H1 (cell line): ENCODE measurements around the gene TAF6. TPM values are rescaled to one million over a fixed set of nuclear protein-coding genes. Genes with fewer than 3 reads are reported as not detected.
A peak's percentile ranks its signal among the peaks of the same experiment; 100 is the strongest.

Source experiments
- CTCF ChIA-PET: fragments of 300-600 bp; sonication (Branson Sonifier 250); formaldehyde crosslinking; loops from one replicate; lab custom pipeline; 2021; ENCODE audit not compliant: partially characterized antibody; lab: Charles Lee
- POLR2A ChIA-PET: fragments of 300-600 bp; sonication (Branson Sonifier 250); formaldehyde crosslinking; loops from one replicate; lab custom pipeline; 2021; ENCODE audit warnings: inconsistent platforms; ENCODE audit not compliant: partially characterized antibody; lab: Charles Lee
- DNase-seq, 2 experiments: peaks; one replicate each; pipeline versions ENCODE4 v3.0.0 to v3.0.0-alpha.2; 2010 to 2022; ENCODE audit warnings: low spot score in 2 of 2, low read depth in 1 of 2, mixed read lengths in 1 of 2
- FAIRE-seq: peaks from 2 replicates; lab custom pipeline; 2011; peaks lifted over from hg19 to GRCh38; lab: Jason Lieb, UNC
- H2AFZ ChIP-seq: 2 replicates; pipeline ENCODE4 v1.8.1; 2012; ENCODE audit warnings: low read length, inconsistent platforms
- H2AK5ac ChIP-seq: 2 replicates; pipeline ENCODE4 v1.6.1; 2013; ENCODE audit warnings: low read depth, low read length
- H2BK120ac ChIP-seq: replicated peaks from 2 replicates; pipeline ENCODE3; 2013; ENCODE audit warnings: low read depth, low read length, inconsistent platforms
- H2BK12ac ChIP-seq: 2 replicates; pipeline ENCODE4 v1.6.1; 2013; ENCODE audit warnings: low read depth, low read length
- H2BK15ac ChIP-seq: 2 replicates; pipeline ENCODE4 v1.6.1; 2013; ENCODE audit warnings: low read length
- H2BK20ac ChIP-seq: 2 replicates; pipeline ENCODE4 v1.6.1; 2013; ENCODE audit warnings: low read length
- H2BK5ac ChIP-seq: 2 replicates; pipeline ENCODE4 v1.6.1; 2013; ENCODE audit warnings: low read depth, low read length
- H3K14ac ChIP-seq: 2 replicates; pipeline ENCODE4 v1.6.1; 2013; ENCODE audit warnings: inconsistent platforms; ENCODE audit not compliant: insufficient read length
- H3K18ac ChIP-seq: 2 replicates; pipeline ENCODE4 v1.6.1; 2013; ENCODE audit warnings: low read length; ENCODE audit errors: extremely low read depth
- H3K23ac ChIP-seq: 2 replicates; pipeline ENCODE4 v1.6.1; 2013; ENCODE audit warnings: inconsistent platforms; ENCODE audit not compliant: insufficient read length
- H3K23me2 ChIP-seq: 2 replicates; pipeline ENCODE4 v1.6.1; 2013; ENCODE audit warnings: low read depth, low read length
- H3K27ac ChIP-seq: 2 replicates; pipeline ENCODE4 v1.6.1; 2011; ENCODE audit warnings: low read depth, low read length, inconsistent platforms
- H3K27me3 ChIP-seq, 4 experiments: replicated peaks in 1 of 4; 1 replicate in 1 of 4; 2 replicates in 3 of 4; pipeline versions ENCODE4 v1.6.1 to v1.8.1; 2011 to 2013; ENCODE audit warnings: low read length in 3 of 4, mild to moderate bottlenecking in 3 of 4, inconsistent platforms in 2 of 4, mixed read lengths in 2 of 4, moderate library complexity in 1 of 4; ENCODE audit not compliant: control insufficient read depth in 3 of 4, insufficient read depth in 3 of 4; ENCODE audit errors: extremely low read depth in 1 of 4
- H3K36me3 ChIP-seq, 4 experiments: 2 replicates each; pipeline versions ENCODE4 v1.6.1 to v1.8.1; 2011 to 2013; ENCODE audit warnings: mild to moderate bottlenecking in 4 of 4, low read length in 3 of 4, moderate library complexity in 2 of 4, control low read depth in 1 of 4, inconsistent platforms in 1 of 4; ENCODE audit not compliant: insufficient read depth in 4 of 4, control insufficient read depth in 2 of 4
- H3K4ac ChIP-seq: replicated peaks from 2 replicates; pipeline ENCODE3; 2013; ENCODE audit warnings: low read length, low read depth, mixed read lengths, inconsistent platforms; ENCODE audit not compliant: insufficient read length
- H3K4me1 ChIP-seq, 4 experiments: replicated peaks in 1 of 4; 1 replicate in 1 of 4; 2 replicates in 3 of 4; pipeline versions ENCODE4 v1.6.1 to v1.8.1; 2011 to 2013; ENCODE audit warnings: low read length in 3 of 4, inconsistent platforms in 2 of 4, mixed read lengths in 1 of 4; ENCODE audit not compliant: insufficient read depth in 4 of 4, control insufficient read depth in 3 of 4
- H3K4me2 ChIP-seq, 2 experiments: 2 replicates each; pipeline versions ENCODE4 v1.6.1 to v1.8.1; 2011 to 2013; ENCODE audit warnings: low read depth in 2 of 2, low read length in 2 of 2, control low read depth in 1 of 2, inconsistent platforms in 1 of 2, mild to moderate bottlenecking in 1 of 2; ENCODE audit not compliant: insufficient read depth in 1 of 2
- H3K4me3 ChIP-seq, 4 experiments: fragments of 200-600, 300-600 bp in 1 of 4; sonication (generic), shearing (Covaris generic), sonication (Bioruptor Twin) in 1 of 4; 2 replicates each; pipeline versions ENCODE4 v1.5.1 to v1.8.1; 2011 to 2016; ENCODE audit warnings: low read length in 4 of 4, low read depth in 3 of 4, control low read depth in 2 of 4, inconsistent platforms in 2 of 4, mild to moderate bottlenecking in 2 of 4, mixed read lengths in 1 of 4, moderate library complexity in 1 of 4; ENCODE audit not compliant: insufficient read depth in 2 of 4; ENCODE audit errors: extremely low read depth in 1 of 4
- H3K56ac ChIP-seq: replicated peaks from 2 replicates; pipeline ENCODE3; 2013; ENCODE audit warnings: low read depth, mild to moderate bottlenecking, mixed read lengths, low read length, inconsistent platforms; ENCODE audit not compliant: insufficient read length
- H3K79me1 ChIP-seq: 2 replicates; pipeline ENCODE4 v1.6.1; 2013; ENCODE audit warnings: low read depth, low read length, control low read depth
- H3K79me2 ChIP-seq, 2 experiments: 2 replicates each; pipeline versions ENCODE4 v1.6.1 to v1.8.1; 2012 to 2013; ENCODE audit warnings: low read length in 2 of 2, mild to moderate bottlenecking in 2 of 2, inconsistent platforms in 1 of 2; ENCODE audit not compliant: insufficient read depth in 2 of 2, control insufficient read depth in 1 of 2
- H3K9ac ChIP-seq, 4 experiments: replicated peaks in 1 of 4; 1 replicate in 1 of 4; 2 replicates in 3 of 4; pipeline versions ENCODE4 v1.6.1 to v1.8.1; 2011 to 2013; ENCODE audit warnings: low read depth in 3 of 4, low read length in 3 of 4, control low read depth in 2 of 4, mild to moderate bottlenecking in 2 of 4, moderate library complexity in 2 of 4, inconsistent platforms in 1 of 4; ENCODE audit errors: extremely low read depth in 1 of 4
- H3K9me3 ChIP-seq, 2 experiments: 2 replicates each; pipeline versions ENCODE4 v1.6.1 to v1.8.1; 2012 to 2013; ENCODE audit warnings: mild to moderate bottlenecking in 2 of 2, moderate library complexity in 2 of 2, control low read depth in 1 of 2, inconsistent platforms in 1 of 2, low read depth in 1 of 2, low read length in 1 of 2, mixed read lengths in 1 of 2; ENCODE audit not compliant: insufficient read depth in 2 of 2
- H4K20me1 ChIP-seq, 2 experiments: replicated peaks in 1 of 2; 2 replicates each; pipeline versions ENCODE3 to v1.8.1; 2011 to 2013; ENCODE audit warnings: inconsistent platforms in 2 of 2, low read length in 2 of 2, mild to moderate bottlenecking in 1 of 2; ENCODE audit not compliant: insufficient read depth in 2 of 2, control insufficient read depth in 1 of 2
- H4K5ac ChIP-seq: 2 replicates; pipeline ENCODE4 v1.6.1; 2013; ENCODE audit warnings: low read length, low read depth, mixed read lengths, inconsistent platforms; ENCODE audit not compliant: insufficient read length
- H4K8ac ChIP-seq: 2 replicates; pipeline ENCODE4 v1.8.0; 2013; ENCODE audit warnings: mild to moderate bottlenecking, moderate library complexity, low read length, inconsistent platforms; ENCODE audit not compliant: insufficient read depth; ENCODE audit errors: extremely low read depth
- H4K91ac ChIP-seq: replicated peaks from 2 replicates; pipeline ENCODE3; 2013; ENCODE audit warnings: low read length, mixed read lengths, inconsistent platforms; ENCODE audit not compliant: insufficient read length
- CEBPB ChIP-seq: IDR thresholded peaks from 2 replicates; pipeline ENCODE4 v1.6.1; 2012; ENCODE audit warnings: low read depth, low read length
- NANOG ChIP-seq: IDR thresholded peaks from 2 replicates; pipeline ENCODE4 v1.6.1; 2011; ENCODE audit warnings: low read length, low read depth, mild to moderate bottlenecking, inconsistent platforms; ENCODE audit not compliant: insufficient read depth, poor library complexity, severe bottlenecking
- NRF1 ChIP-seq: IDR thresholded peaks from 2 replicates; pipeline ENCODE4 v1.6.1; 2011; ENCODE audit warnings: mild to moderate bottlenecking, low read depth, low read length, improper control_type of control experiment
- WGBS, 2 experiments: shearing (Covaris generic) in 1 of 2; methylation state at CpG; one replicate each; pipeline versions ENCODE4 v1.1.6 to v1.1.7; 2013 to 2015; ENCODE audit warnings: low lambda C conversion rate in 2 of 2, mixed read lengths in 2 of 2, inconsistent platforms in 1 of 2, low coverage in 1 of 2, missing lambda C conversion rate in 1 of 2; ENCODE audit not compliant: insufficient replicate concordance in 2 of 2, insufficient coverage in 1 of 2, insufficient read length in 1 of 2; ENCODE audit errors: extremely low coverage in 1 of 2, missing lambda C conversion rate in 1 of 2; 5-methylcytosine and 5-hydroxymethylcytosine counted together
- polyA plus RNA-seq, 7 experiments: library from polyadenylated mRNA; depleted of rRNA in 3 of 7; stranded (reverse) in 5 of 7; unstranded in 2 of 7; fragments of >200 nt in 5 of 7; fragments of 200-250 nt in 2 of 7; gene quantifications; 1 replicate in 5 of 7; 2 replicates in 1 of 7; 4 replicates in 1 of 7; pipeline versions ENCODE4 v1.2.1 to v1.2.3, GENCODE V29; 2011 to 2013; ENCODE audit warnings: missing spikeins in 2 of 7, mixed read lengths in 2 of 7
- total RNA-seq: library from RNA; stranded (reverse); fragmentation: NEBNext Ultra II Directional; extraction: Animal tissue kit (Norgen Biotek cat#: 25700); gene quantifications from 2 replicates; pipeline ENCODE4 v1.2.1, GENCODE V29; 2021

The TAF6 gene
- total and polyA plus RNA-seq, 2 of the 8 experiments (the other 6 are each of a cell fraction or from before 2014, with no cell fraction given): 66.7 to 101 TPM

DNA sequence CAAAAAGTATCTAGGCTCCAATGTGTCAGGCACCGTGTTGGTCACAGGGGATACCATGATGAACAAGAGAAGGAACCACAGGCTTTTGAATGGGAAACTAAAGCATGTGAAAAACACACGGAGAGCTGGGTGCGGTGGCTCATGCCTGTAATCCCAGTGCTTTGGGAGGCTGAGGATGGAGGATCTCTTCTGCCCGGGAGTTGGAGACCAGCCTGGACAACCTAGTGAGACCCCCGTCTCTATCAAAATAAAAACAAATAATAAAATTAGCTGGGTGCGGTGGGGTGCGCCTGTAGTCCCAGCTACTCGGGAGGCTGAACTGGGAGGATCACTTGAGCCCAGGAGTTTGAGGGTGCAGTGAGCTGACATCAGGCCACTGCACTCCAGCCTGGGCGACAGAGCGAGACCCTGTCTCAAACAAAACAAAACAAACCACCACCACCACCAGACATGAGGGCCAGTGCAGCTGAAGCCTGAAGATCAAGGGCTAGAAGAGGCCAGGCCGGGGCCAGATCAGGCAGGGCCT, 31.0 kb downstream of the TAF6 start:
- H3K4me3 ChIP-seq: peak overlapping the region; percentile 78 to 98 (median 96)
- peak overlapping the region; percentile 11 for H3K4ac ChIP-seq
- peaks cover 0 to 6% of the 10 kb centered on the region in 2 experiments; a peak in 1 of 4 replicates for H3K79me2 ChIP-seq
- no peak overlapping the region; the same call in 1 of the 2 replicates for H4K8ac ChIP-seq
- no peaks in the 10 kb centered on the region for H3K9me3 ChIP-seq
- peaks cover 4% of the 10 kb centered on the region; the same call in 1 of the 2 replicates for H3K23me2 ChIP-seq
- H4K91ac ChIP-seq: peak overlapping the region; percentile 50
- H2BK120ac ChIP-seq: peak overlapping the region; percentile 4
- 0 out of 2 replicates have a peak overlapping the region, but pooled peaks have one; percentile 18 for H2BK5ac ChIP-seq
- peak overlapping the region in 3 of 4 experiments; percentile 2 to 62 (median 21); a peak in 4 of 7 replicates for H3K9ac ChIP-seq
- peak overlapping the region; percentile 85 for H4K5ac ChIP-seq
- peak overlapping the region; percentile 66 to 70 for H3K4me2 ChIP-seq
- H4K20me1 ChIP-seq: peaks cover 8% of the 10 kb centered on the region in 2 experiments
- 0 out of 2 replicates have a peak overlapping the region, but pooled peaks have one; percentile 1 for H2BK12ac ChIP-seq
- DNase-seq (no peak), FAIRE-seq (no peak)
- H2BK20ac ChIP-seq: no peak overlapping the region
- no peaks in the 10 kb centered on the region for H3K79me1 ChIP-seq
- H3K4me1 ChIP-seq: peaks cover 0 to 3% (median 0%) of the 10 kb centered on the region in 4 experiments; a peak in 2 of 7 replicates
- peaks cover 18 to 29% (median 25%) of the 10 kb centered on the region in 4 experiments for H3K36me3 ChIP-seq
- H3K27ac ChIP-seq: peak overlapping the region; percentile 19
- WGBS, 2 experiments: 84% methylated on average over 11 of the region's 11 CpGs; no CpG with 5 or more reads in 1 of the 2 experiments
- 0 out of 2 replicates have a peak overlapping the region, but pooled peaks have one; percentile 6 for H2BK15ac ChIP-seq
- H3K56ac ChIP-seq: peak overlapping the region; percentile 5
- H3K14ac ChIP-seq: no peak overlapping the region
- no peak overlapping the region for H2AFZ ChIP-seq
- H2AK5ac ChIP-seq: no peak overlapping the region
- ChIA-PET CTCF (interaction anchor here (0.7 to 1.2 kb wide), 2 partner anchors 44 to 47 kb away, joined by 3 read pairs; no protein-coding TSS in a partner anchor), POLR2A (interaction anchor here (0.7 to 19.5 kb wide), 12 partner anchors 6 to 90 kb away, joined by 3 to 722 read pairs (median 4); partner anchors contain the start of genes AP4M1, MBLAC1, MCM7 and ZSCAN21)
- H3K27me3 ChIP-seq: no peaks in the 10 kb centered on the region
- no peak overlapping the region for H3K23ac ChIP-seq
- peak overlapping the region; percentile 76; the same call in 1 of the 2 replicates for H3K18ac ChIP-seq
- TF ChIP-seq CEBPB (no peak), NANOG (no peak), NRF1 (no peak)
